CD4-positive, alpha-beta T cell treated with Interleukin-6 for 4 hours (primary cell): ENCODE data around the gene S100A7.
"Not testable (repeated sequence)": the region's sequence is repeated elsewhere in the genome, so short reads cannot be mapped to it uniquely, and the experiment has no call there.

Experiments used
- DNase-seq: peaks from one replicate; pipeline ENCODE4 v3.0.0-alpha.2; 2020; ENCODE audit warnings: mixed read lengths

The S100A7 gene

DNA sequence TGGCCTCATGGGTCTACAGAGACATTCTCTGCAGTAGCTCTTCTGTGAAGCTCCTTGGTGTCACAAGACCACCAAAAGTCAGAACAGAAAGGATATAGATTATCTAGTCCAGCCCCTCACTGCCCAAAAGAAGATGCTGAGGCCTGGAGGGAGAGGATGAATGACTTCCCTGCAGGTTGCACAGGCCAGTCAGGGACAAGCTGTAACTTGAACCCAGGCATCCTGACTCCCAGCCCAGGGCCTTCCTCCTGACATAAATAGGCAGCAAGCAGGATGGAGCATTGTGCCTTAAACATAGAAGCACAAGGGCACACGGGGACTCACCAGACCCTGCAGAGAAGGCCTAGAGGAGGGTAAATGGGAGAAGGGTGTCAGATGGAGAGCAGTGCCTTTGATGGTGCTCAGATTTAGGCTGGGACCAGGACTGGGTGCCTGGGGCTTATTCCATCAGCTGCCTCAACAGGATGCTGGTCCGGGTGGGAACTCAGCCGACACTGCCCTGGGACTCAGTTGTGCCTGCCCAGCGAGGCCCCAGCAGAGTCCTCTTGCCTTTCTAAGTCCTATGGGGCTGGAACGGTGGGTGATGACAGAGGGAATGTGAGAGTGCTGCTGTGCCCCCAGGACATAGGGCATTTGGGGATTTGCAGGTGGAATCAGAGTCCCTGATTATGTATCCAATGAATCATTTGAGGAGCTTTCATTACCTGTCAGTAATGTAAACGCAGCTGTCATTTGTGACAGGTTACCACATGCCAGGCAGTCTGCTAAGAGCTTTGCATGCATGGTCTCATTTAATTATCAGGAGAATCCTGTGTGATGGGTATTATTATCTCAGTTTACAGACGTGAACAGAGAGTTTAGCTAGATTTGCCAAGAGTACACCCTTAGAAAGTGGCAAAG lies 30.9 kb downstream of the S100A7 start:
- no peak for DNase-seq

DNA sequence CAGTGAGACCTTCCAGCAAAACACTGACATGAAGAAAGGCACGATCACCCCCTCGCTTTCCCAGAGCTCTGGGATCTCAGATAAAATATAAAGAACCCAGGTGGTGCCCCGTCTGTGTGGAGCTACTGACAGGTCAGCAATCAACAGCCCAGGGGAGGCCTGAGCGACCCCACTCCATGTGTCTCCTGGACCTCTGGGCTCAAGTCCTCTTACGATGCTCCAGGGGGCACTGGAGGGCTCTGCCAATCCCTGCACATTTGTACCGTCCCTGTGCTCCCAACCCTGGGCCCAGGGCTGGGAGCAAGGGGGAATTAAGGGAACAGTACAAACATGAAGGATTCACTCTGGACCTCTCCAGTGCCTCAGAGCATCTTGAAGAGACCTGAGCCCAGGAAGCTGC lies 31.7 kb downstream of the S100A7 start:
- DNase-seq, result no peak

DNA sequence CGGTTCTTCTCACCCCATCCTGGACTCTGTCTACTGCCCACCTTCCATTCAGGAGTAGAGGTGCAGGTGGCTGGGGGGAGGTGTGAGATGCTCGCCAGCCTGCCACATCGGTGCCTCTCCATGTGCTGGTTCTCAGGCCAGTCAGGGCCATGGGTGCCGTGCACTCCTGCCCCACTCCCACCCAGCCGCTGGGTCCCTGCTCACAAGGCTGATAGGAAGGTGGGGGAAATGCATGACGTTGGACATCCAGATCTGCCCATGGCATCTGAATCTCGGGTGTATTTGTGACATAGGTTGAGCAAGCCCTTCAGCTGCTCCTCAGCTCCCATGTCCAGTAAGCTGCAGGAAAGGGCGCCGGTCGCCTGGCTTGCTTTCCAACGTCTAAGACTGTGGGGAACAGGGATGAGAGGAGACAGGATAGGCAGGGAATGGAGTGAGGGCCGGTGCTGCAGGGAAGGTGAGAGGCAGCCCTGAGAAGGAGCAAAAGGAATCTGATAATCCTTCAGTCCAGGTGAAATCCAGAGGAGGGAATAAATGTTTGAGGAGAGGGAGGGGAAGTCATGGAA lies 32.3 kb downstream of the S100A7 start:
- DNase-seq, result no peak

DNA sequence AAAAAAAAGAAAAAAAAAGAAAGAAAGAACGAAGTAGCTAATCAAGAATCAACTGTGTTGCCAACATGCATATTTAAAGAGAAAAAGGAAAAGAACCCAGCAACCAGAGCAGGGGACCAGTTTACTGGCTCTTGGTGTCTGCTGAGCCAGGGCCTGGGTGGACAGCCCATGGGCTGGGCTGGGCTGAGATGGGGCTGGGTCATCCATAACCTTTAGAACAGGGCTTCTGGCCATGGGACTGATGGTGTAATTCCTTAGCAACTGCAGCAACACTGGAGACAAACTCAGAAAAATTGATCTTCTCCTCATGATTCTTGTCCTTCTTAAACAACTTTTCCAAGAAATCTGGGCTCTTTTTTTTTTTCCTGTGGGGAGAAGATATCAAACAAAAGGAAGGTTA lies 33.6 kb downstream of the S100A7 start:
- no peak for DNase-seq

DNA sequence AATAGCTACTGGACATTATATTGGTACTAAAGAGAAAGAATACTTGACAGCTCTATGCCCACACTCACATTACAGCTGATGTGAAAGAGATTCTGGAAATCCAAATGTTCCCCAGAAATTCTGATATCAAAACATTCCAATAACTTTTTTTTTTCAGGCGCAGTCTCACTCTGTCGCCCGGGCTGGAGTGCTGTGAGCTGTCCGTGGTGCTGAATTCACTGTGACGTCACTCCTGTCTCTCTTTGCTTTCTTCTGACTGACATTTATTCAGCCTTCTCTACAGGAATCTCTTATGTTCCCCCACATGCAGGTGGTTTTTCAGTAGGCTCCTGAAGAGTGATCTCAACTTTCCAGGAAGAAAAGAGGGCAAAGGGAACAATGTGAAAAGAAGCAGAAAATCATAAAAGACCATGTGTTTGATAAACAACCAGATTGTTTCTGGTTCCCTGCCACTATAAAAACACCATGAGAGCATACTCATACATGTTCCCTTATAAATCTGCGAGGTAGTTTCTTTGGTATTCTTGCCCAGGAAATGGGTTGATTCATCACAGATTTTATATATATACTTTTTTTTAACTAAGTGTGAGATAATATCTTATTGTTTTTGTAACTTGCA lies 37.9 kb downstream of the S100A7 start:
- peak; percentile 69 for DNase-seq

DNA sequence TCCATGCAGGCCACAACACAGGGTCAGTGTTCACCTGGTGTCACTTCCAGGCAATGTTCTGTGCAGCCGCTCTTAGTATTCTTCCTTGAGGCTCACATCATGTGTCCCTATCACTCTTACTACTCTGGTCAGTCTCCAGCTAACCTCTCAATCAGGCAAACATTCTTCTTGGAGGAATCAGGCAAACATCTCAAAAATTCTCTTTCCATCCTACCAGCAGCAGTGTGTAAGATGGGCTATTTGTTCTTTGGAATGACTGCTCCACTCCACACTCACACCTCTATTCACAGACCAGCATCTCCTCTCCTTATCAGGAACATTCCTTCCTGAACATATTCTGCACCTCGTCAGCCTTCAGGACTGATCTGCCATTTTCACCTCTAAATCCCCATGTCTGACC lies 40.1 kb downstream of the S100A7 start:
- DNase-seq, result no peak

DNA sequence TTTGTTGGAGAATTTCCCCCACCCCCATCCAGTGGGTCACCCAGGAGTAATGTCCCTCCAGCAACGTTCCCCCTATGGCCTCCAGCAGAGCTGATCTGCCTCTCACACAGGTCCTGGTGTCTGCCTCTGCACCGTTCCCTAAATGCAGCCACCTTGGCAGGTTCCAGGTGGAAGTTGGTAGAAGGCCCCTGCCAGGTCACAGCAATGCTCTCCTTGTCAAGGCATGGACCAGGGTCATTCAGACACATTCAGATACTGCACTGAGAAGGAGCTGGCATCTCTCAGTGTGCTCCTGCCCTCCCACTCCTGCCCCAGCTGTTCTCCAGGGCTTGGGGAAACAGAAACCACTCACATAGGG lies 41.0 kb downstream of the S100A7 start:
- not testable (repeated sequence) for DNase-seq

DNA sequence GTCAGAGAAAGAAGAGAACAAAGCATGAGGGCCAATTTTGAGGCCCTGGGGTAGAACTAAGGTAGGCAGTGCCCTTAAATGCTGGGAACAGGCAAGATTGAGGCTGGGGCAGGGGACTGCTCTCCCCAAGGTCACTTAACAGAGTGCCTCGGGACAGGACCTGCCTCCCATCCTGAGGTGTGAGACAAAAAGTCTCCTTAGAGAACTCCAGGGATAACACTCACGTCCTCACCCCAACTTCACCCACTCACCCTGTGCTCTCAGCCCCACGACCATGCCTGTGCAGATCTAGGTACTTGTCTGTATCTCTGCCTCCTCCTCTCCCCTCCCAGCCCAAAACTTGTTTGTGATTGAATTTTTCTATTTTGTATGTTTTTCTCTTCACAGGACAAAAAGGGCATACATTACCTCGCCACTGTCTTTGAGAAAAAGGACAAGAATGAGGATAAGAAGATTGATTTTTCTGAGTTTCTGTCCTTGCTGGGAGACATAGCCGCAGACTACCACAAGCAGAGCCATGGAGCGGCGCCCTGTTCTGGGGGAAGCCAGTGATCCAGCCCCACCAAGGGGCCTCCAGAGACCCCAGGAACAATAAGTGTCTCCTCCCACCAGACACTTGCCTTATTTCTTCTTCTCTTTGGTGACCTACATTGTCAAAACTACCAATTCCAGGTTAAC lies 41.6 kb downstream of the S100A7 start:
- not testable (repeated sequence) for DNase-seq

DNA sequence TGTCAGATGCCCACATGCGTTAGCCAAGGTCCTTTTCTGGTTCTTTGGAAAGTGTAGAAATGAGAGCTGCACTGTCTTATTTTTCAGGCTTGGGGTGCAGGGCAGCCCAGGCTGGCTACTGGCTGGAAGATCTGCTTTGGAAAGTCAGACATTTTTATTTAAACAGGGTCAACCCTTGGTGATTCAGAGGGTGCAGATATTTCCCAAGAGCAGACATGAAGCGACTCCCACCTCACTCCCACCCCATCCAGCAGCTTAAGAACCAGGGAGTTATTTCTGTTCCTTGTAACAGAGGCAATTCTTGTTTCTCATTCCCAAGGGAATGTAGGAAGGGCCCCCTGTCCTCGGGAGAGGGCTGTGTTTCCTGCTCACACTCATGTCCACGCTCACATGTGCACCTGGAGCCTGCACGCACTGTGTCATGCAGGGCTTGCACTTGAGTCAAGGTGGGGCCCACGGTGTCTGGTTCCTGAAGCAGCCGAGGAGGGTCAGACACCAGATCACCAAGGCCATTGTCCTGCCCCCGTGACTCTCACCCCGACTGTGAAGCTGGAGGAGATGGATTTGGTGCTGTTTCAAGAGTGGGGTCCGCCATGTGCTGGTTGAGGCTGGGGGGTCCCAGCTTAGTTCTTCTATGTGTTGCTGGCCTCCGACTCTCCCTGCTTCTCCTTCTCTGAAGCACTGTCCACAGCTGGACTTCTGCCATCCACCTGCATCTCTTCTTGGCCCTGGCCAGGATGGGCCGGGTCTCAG lies 43.1 kb downstream of the S100A7 start:
- DNase-seq, result no peak

DNA sequence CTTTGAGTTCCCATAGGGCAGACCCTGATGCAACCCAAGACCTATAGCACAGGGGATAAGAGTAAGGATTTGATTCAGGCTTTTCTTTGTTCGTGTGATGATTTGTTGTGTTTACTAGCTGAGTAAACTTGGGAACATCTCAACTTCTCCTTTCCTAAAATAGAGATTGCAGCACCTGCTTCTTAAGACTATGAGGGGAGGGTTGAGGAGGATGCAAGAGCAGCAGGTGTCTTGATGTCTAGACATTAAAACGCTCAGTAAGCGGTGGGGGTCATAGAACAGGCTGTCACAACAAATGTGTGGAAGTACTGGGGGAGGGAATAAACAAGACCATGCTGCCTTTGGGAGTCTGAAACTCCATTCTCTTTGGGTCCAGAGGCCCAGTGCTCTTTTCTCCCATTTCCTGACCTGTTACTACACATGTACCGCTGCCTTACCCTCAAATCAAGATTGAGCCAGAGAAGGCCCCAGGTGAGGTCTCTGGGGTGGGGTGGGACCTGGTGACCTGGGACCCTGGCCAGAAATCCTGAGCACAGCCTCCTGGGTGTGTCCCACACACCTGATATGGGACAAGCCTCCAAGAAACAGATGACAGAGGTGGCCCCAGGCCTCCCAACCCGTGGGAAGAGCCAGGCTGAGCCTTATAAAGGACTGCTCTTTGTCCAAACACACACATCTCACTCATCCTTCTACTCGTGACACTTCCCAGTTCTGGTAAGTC lies 44.4 kb downstream of the S100A7 start, which contains the start of gene S100A7A:
S100A7A (plus strand) TSS at position 671 of the 721 bp plus-strand sequence. CDS start 1,563 bp downstream, outside the sequence.
- DNase-seq, result no peak

DNA sequence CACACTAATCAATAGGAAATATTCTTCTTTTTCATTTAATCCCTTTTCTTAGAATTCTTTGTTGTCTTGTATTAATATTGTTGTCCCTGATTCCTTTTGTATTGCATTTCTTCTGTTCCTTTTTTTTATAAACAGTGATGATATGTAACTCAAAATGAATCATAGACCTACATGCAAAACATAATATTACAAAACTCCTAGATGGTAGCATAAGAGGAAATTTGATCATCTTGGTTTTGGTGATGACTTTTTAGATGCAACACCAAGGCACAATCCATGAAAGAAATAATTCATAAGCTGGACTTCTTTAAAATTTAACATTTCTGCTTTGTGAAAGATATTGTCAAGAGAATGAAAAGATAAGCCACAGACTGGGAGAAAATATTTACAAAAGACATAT lies 46.5 kb downstream of the S100A7 start:
- DNase-seq, result not testable (repeated sequence)
